HG03457 (cell line): ENCODE results near the gene NT5C1A.

Experiments used
- ATAC-seq: cut with Tn5 transposase; IDR thresholded peaks from one replicate; pipeline ENCODE4 v1.9.1; 2021; ENCODE audit warnings: moderate number of reproducible peaks; ENCODE audit not compliant: unreplicated experiment

NT5C1A gene

DNA sequence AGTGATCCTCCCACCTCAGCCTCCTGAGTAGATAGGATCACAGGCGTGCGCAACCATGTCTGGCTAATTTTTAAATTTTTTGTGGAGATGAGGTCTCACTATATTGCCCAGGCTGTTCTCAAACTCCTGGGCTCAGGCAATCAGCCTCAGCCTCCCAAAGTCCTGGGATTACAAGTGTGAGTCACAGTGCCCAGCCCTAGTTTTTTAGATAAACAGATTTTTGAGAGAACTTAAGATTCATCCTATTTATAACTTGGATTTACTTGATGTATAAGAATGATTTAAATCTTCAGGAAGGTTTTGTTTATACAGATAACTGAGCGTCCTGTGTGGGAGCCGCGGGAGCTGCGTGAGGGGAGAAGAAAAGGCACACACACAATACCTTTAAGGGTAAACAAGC, 58.7 kb downstream of the NT5C1A start:
- ATAC-seq: no peak

DNA sequence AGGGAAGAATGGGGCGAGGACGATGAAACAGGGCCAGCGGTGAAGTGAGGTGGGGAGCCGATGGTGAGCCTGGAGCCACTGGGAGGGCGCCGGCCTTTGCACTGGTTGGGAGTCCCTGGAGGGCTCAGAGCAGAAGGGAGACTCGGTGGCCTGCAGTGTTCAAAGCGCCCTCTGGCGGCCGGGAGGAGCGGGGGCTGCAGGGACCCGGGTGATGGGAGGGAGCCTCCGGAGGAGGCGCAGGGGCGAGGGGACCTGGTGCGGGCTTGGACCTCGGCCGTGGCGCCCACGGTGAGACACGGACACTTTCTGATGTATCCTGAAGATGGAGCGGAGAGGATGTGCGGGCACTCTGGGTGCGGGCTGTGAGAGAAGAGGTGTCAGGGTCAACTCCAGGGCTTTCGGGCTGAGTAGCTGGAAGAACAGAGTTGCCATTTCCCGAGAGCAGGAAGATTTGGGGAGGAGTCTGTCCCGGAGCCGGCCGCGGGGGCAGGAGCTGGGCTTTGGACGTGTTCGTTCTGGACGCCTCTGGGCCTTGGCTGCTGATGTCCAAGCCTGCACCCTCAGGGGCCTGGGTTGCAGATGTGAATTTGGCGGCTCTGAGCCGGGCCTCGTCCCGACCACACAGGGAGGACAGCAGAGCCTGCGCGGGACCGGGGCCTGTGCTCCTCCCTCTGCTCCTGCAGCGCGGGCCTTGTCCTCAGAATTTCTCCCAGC, 62.1 kb downstream of the NT5C1A start:
- ATAC-seq: no peak
